Measurements from ENCODE around the gene FKBP15. TPM values are rescaled to one million over a fixed set of nuclear protein-coding genes. Genes with fewer than 3 reads are reported as not detected.

The FKBP15 gene
- total and polyA plus RNA-seq, 2 of the 8 experiments (the other 6 are each of a cell fraction or from before 2014, with no cell fraction given), result 9.9 to 13.8 TPM

GRCh38 chr9:113255438-113255837, 34.4 kb upstream of the FKBP15 start:
- H4K91ac ChIP-seq (replicated peaks; ENCODE audit: insufficient read length, low read length), result no peak overlapping the region
- no peaks in the 10 kb centered on the region; the same call in 1 of the 2 replicates for H3K79me1 ChIP-seq (ENCODE audit: low read depth, low read length)
- H3K23ac ChIP-seq (ENCODE audit: insufficient read length), result no peak overlapping the region
- H4K5ac ChIP-seq (ENCODE audit: insufficient read length, low read depth, low read length), result no peak overlapping the region
- H2BK12ac ChIP-seq (ENCODE audit: low read depth, low read length), result no peak overlapping the region
- H3K23me2 ChIP-seq (ENCODE audit: low read depth, low read length), result no peaks in the 10 kb centered on the region
- no peak for FAIRE-seq
- H2BK5ac ChIP-seq (ENCODE audit: low read depth, low read length), result no peak overlapping the region
- DNase-seq (ENCODE audit: low read depth in 1 of 2, low spot score in 2 of 2), result no peak
- no peak overlapping the region for H3K9ac ChIP-seq (replicated peaks in 1 of 4; ENCODE audit: extremely low read depth in 1 of 4, low read depth in 3 of 4, low read length in 3 of 4)
- H3K9me3 ChIP-seq (ENCODE audit: insufficient read depth in 2 of 2, low read depth in 1 of 2, low read length in 1 of 2), result no peaks in the 10 kb centered on the region
- H3K56ac ChIP-seq (replicated peaks; ENCODE audit: insufficient read length, low read depth, low read length), result no peak overlapping the region
- no peak overlapping the region for H3K4me3 ChIP-seq (ENCODE audit: extremely low read depth in 1 of 4, insufficient read depth in 2 of 4, low read depth in 3 of 4, low read length in 4 of 4)
- ChIA-PET CTCF (ENCODE audit: partially characterized antibody) (interaction anchor here (0.8 kb wide), 1 partner anchor 18 kb away, joined by 4 read pairs; no protein-coding TSS in a partner anchor), POLR2A (ENCODE audit: partially characterized antibody) (no interaction called here)
- TF ChIP-seq CTBP2 (IDR thresholded peaks at IDR 0.05; ENCODE audit: borderline replicate concordance, insufficient read depth, insufficient read length, low read length) (no peak), SP1 (IDR thresholded peaks at IDR 0.05; ENCODE audit: low read depth, low read length) (no peak), CEBPB (IDR thresholded peaks at IDR 0.05; ENCODE audit: low read depth, low read length) (no peak), SP4 (IDR thresholded peaks at IDR 0.05; ENCODE audit: low read length) (no peak), SUZ12 (IDR thresholded peaks at IDR 0.05; ENCODE audit: low read length) (no peak), FOSL1 (IDR thresholded peaks at IDR 0.05; ENCODE audit: insufficient read depth, low read depth, low read length) (no peak), YY1 (IDR thresholded peaks at IDR 0.05; ENCODE audit: low read depth, low read length) (no peak), CBX5 (IDR thresholded peaks at IDR 0.05; ENCODE audit: low read depth, low read length) (no peak), POLR2A (IDR thresholded peaks at IDR 0.05; ENCODE audit: control extremely low read depth in 1 of 2, low read depth in 2 of 2, low read length in 2 of 2) (no peak), CHD2 (IDR thresholded peaks at IDR 0.05; ENCODE audit: low read length) (no peak), ASH2L (IDR thresholded peaks at IDR 0.05; ENCODE audit: low read length) (no peak)
- TF ChIP-seq, protein P1, sequence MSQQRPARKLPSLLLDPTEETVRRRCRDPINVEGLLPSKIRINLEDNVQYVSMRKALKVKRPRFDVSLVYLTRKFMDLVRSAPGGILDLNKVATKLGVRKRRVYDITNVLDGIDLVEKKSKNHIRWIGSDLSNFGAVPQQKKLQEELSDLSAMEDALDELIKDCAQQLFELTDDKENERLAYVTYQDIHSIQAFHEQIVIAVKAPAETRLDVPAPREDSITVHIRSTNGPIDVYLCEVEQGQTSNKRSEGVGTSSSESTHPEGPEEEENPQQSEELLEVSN (IDR thresholded peaks at IDR 0.05), result no peak
- WGBS, 2 experiments (ENCODE audit: extremely low coverage in 1 of 2, insufficient coverage in 1 of 2, insufficient read length in 1 of 2, insufficient replicate concordance in 2 of 2, low coverage in 1 of 2, low lambda C conversion rate in 2 of 2, missing lambda C conversion rate in 1 of 2), result 99% methylated on average over 6 of the region's 6 CpGs; no CpG with 5 or more reads in 1 of the 2 experiments
- peaks cover 3 to 16% (median 11%) of the 10 kb centered on the region in 4 experiments; a peak in 6 of 8 replicates for H3K36me3 ChIP-seq (ENCODE audit: control insufficient read depth in 2 of 4, insufficient read depth in 4 of 4, low read length in 3 of 4)
- H3K4ac ChIP-seq (replicated peaks; ENCODE audit: insufficient read length, low read depth, low read length), result no peak overlapping the region
- no peak overlapping the region for H3K14ac ChIP-seq (ENCODE audit: insufficient read length)
- no peak overlapping the region for H2BK120ac ChIP-seq (replicated peaks; ENCODE audit: low read depth, low read length)
- no peaks in the 10 kb centered on the region for H4K20me1 ChIP-seq (replicated peaks in 1 of 2; ENCODE audit: control insufficient read depth in 1 of 2, insufficient read depth in 2 of 2, low read length in 2 of 2)
- H3K27me3 ChIP-seq (replicated peaks in 1 of 4; ENCODE audit: control insufficient read depth in 3 of 4, extremely low read depth in 1 of 4, insufficient read depth in 3 of 4, low read length in 3 of 4), result no peaks in the 10 kb centered on the region
- H3K27ac ChIP-seq (ENCODE audit: low read depth, low read length), result no peak overlapping the region
- H2AK5ac ChIP-seq (ENCODE audit: low read depth, low read length), result no peak overlapping the region
- H2BK15ac ChIP-seq (ENCODE audit: low read length), result no peak overlapping the region
- H3K4me1 ChIP-seq (replicated peaks in 1 of 4; ENCODE audit: control insufficient read depth in 3 of 4, insufficient read depth in 4 of 4, low read length in 3 of 4), result no peaks in the 10 kb centered on the region
- no peaks in the 10 kb centered on the region for H3K79me2 ChIP-seq (ENCODE audit: control insufficient read depth in 1 of 2, insufficient read depth in 2 of 2, low read length in 2 of 2)
- no peak overlapping the region for H3K18ac ChIP-seq (ENCODE audit: extremely low read depth, low read length)
- no peak overlapping the region for H4K8ac ChIP-seq (ENCODE audit: extremely low read depth, insufficient read depth, low read length)
- H3K4me2 ChIP-seq (ENCODE audit: insufficient read depth in 1 of 2, low read depth in 2 of 2, low read length in 2 of 2), result no peak overlapping the region
- no peak overlapping the region for H2BK20ac ChIP-seq (ENCODE audit: low read length)
- no peak overlapping the region for H2AFZ ChIP-seq (ENCODE audit: low read length)

All from H1 (cell line).